ENCODE data around the gene ATP8A1. TPM values are rescaled to one million over a fixed set of nuclear protein-coding genes. Genes with fewer than 3 reads are reported as not detected.

ATP8A1 gene
- polyA plus RNA-seq, 1 donor from 2014 or later: 45.8 TPM

GRCh38 chr4:42643685-42644084, 13.2 kb downstream of the ATP8A1 start:
- Histone ChIP-seq H3K9me2 (ENCODE audit: insufficient read depth, low read length) (no peaks in the 10 kb centered on the region), H3K9ac (ENCODE audit: low read length) (no peak overlapping the region), H4K20me1 (ENCODE audit: insufficient read depth) (no peaks in the 10 kb centered on the region), H3K79me2 (replicated peaks; ENCODE audit: insufficient read depth, low read length) (no peaks in the 10 kb centered on the region), H2AFZ (ENCODE audit: low read depth, low read length) (no peak overlapping the region), H3K27ac (ENCODE audit: low read length) (no peak overlapping the region), H3K9me3 (ENCODE audit: low read length) (no peaks in the 10 kb centered on the region), H3K4me3 (ENCODE audit: low read length) (no peak overlapping the region), H3K27me3 (ENCODE audit: insufficient read depth, low read depth, low read length) (no peaks in the 10 kb centered on the region), H3F3A (ENCODE audit: insufficient read depth, low read length, poor library complexity, severe bottlenecking) (no peaks in the 10 kb centered on the region), H3K4me2 (ENCODE audit: low read length) (no peak overlapping the region), H3K36me3 (ENCODE audit: insufficient read depth, low read length) (no peaks in the 10 kb centered on the region)
- no peak for TF ChIP-seq REST (IDR thresholded peaks at IDR 0.05; ENCODE audit: borderline replicate concordance)
- TF ChIP-seq POLR2AphosphoS5 (IDR thresholded peaks at IDR 0.05): no peak
- no peak for TF ChIP-seq SMC3 (conservative IDR thresholded peaks at IDR 0.05; ENCODE audit: poor library complexity)
- no peak for TF ChIP-seq EZH2 (IDR thresholded peaks at IDR 0.05; ENCODE audit: borderline replicate concordance, insufficient read depth, low read length, poor library complexity, severe bottlenecking)

GRCh38 chr4:42642845-42643615, 13.9 kb downstream of the ATP8A1 start:
- no peaks in the 10 kb centered on the region for H3F3A ChIP-seq (ENCODE audit: insufficient read depth, low read length, poor library complexity, severe bottlenecking)
- TF ChIP-seq POLR2AphosphoS5 (IDR thresholded peaks at IDR 0.05) (no peak), TAF1 (IDR thresholded peaks at IDR 0.05; ENCODE audit: low read depth) (no peak), MXI1 (conservative IDR thresholded peaks at IDR 0.05; ENCODE audit: poor library complexity, severe bottlenecking) (no peak)
- no peaks in the 10 kb centered on the region for H3K27me3 ChIP-seq (ENCODE audit: insufficient read depth, low read depth, low read length)
- no peak overlapping the region for H3K4me2 ChIP-seq (ENCODE audit: low read length)
- no peaks in the 10 kb centered on the region for H3K9me2 ChIP-seq (ENCODE audit: insufficient read depth, low read length)
- H3K36me3 ChIP-seq (ENCODE audit: insufficient read depth, low read length): no peaks in the 10 kb centered on the region
- no peaks in the 10 kb centered on the region for H4K20me1 ChIP-seq (ENCODE audit: insufficient read depth)
- H3K4me3 ChIP-seq (ENCODE audit: low read length): no peak overlapping the region
- H3K79me2 ChIP-seq (replicated peaks; ENCODE audit: insufficient read depth, low read length): no peaks in the 10 kb centered on the region
- H2AFZ ChIP-seq (ENCODE audit: low read depth, low read length): no peak overlapping the region
- no peaks in the 10 kb centered on the region for H3K9me3 ChIP-seq (ENCODE audit: low read length)
- no peak overlapping the region for H3K27ac ChIP-seq (ENCODE audit: low read length)
- no peak overlapping the region for H3K9ac ChIP-seq (ENCODE audit: low read length)

- no peak overlapping the region for H2AFZ ChIP-seq (ENCODE audit: low read depth, low read length)
- no peaks in the 10 kb centered on the region for H4K20me1 ChIP-seq (ENCODE audit: insufficient read depth)
- no peaks in the 10 kb centered on the region for H3K27me3 ChIP-seq (ENCODE audit: insufficient read depth, low read depth, low read length)
- TF ChIP-seq RAD21 (conservative IDR thresholded peaks at IDR 0.05): no peak
- TF ChIP-seq SMC3 (conservative IDR thresholded peaks at IDR 0.05; ENCODE audit: poor library complexity): no peak
- no peak for TF ChIP-seq EP300 (conservative IDR thresholded peaks at IDR 0.05; ENCODE audit: poor library complexity, severe bottlenecking)
- H3K9ac ChIP-seq (ENCODE audit: low read length): no peak overlapping the region
- H3K9me2 ChIP-seq (ENCODE audit: insufficient read depth, low read length): no peaks in the 10 kb centered on the region
- H3K4me3 ChIP-seq (ENCODE audit: low read length): no peak overlapping the region
- H3K27ac ChIP-seq (ENCODE audit: low read length): no peak overlapping the region
- no peaks in the 10 kb centered on the region for H3K79me2 ChIP-seq (replicated peaks; ENCODE audit: insufficient read depth, low read length)
- H3F3A ChIP-seq (ENCODE audit: insufficient read depth, low read length, poor library complexity, severe bottlenecking): no peaks in the 10 kb centered on the region
- H3K4me2 ChIP-seq (ENCODE audit: low read length): no peak overlapping the region
- H3K9me3 ChIP-seq (ENCODE audit: low read length): no peaks in the 10 kb centered on the region
- H3K36me3 ChIP-seq (ENCODE audit: insufficient read depth, low read length): no peaks in the 10 kb centered on the region
These were observed 14.7 kb downstream of the ATP8A1 start for GRCh38 chr4:42642101-42642797.
